ENCODE data around the gene TPCN1. TPM values are rescaled to one million over a fixed set of nuclear protein-coding genes. Genes with fewer than 3 reads are reported as not detected.
A peak's percentile ranks its signal among the peaks of the same experiment; 100 is the strongest.

TPCN1 gene
- total RNA-seq, 3 donors from 2014 or later, result 89.9 to 133 (median 91.3) TPM

DNA sequence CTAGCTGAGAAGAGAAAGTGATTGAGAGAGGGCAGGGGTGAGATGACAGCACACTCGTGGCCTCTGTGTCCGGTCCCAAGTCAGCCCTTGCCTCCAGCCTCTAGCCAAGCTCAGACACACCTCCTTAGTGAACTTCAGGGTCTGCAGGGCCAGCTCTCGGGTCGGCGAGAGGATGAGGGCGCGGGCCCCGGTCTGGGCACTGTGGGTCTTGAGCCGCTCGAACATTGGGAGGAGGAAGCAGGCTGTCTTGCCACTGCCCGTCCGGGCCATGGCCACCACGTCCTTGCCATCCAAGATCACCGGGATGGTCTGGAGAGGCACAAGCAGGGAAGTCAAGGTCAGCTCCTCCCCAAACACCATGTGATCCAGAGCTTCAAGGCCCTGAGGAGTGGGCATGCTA, 42.2 kb upstream of the TPCN1 start:
- intact Hi-C loops (cut with DNase I, micrococcal nuclease), result loop anchor here (10.0 kb wide), 1 partner anchor 134 kb away; no protein-coding TSS in a partner anchor
- no peak for DNase-seq
- no peaks in the 10 kb centered on the region for H3K36me3 ChIP-seq (ENCODE audit: low read depth)
- no peak overlapping the region for H3K4me3 ChIP-seq
- TF ChIP-seq, protein P1, sequence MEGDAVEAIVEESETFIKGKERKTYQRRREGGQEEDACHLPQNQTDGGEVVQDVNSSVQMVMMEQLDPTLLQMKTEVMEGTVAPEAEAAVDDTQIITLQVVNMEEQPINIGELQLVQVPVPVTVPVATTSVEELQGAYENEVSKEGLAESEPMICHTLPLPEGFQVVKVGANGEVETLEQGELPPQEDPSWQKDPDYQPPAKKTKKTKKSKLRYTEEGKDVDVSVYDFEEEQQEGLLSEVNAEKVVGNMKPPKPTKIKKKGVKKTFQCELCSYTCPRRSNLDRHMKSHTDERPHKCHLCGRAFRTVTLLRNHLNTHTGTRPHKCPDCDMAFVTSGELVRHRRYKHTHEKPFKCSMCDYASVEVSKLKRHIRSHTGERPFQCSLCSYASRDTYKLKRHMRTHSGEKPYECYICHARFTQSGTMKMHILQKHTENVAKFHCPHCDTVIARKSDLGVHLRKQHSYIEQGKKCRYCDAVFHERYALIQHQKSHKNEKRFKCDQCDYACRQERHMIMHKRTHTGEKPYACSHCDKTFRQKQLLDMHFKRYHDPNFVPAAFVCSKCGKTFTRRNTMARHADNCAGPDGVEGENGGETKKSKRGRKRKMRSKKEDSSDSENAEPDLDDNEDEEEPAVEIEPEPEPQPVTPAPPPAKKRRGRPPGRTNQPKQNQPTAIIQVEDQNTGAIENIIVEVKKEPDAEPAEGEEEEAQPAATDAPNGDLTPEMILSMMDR (IDR thresholded peaks at IDR 0.05), result no peak
- H3K9me3 ChIP-seq, result no peaks in the 10 kb centered on the region
- no peak for ATAC-seq
- H3K4me1 ChIP-seq (ENCODE audit: low read depth), result peaks cover 8% of the 10 kb centered on the region

DNA sequence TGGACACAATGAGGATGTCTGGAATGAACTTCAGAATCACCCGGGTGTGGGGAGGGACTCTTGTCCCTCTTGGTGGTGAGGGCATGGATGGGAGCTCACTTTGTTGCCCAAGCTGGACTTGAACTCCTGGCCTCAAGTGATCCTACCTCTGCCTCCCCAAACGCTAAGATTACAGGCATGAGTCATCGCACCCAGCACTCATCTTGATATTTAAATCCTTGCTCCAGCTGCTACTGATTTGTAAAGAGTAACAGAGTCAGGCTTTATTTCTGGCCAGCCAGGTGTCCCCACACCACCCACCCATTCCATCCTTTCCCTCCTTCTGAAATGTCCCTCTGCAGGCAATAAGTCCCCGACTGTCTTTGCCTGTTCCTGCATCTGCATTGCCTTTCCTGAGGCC, 40.9 kb upstream of the TPCN1 start:
- ATAC-seq, result no peak
- H3K4me3 ChIP-seq, result no peak overlapping the region
- intact Hi-C loops (cut with DNase I, micrococcal nuclease), result no loop called here
- DNase-seq, result no peak
- H3K36me3 ChIP-seq (ENCODE audit: low read depth), result no peaks in the 10 kb centered on the region
- H3K9me3 ChIP-seq, result no peaks in the 10 kb centered on the region
- H3K4me1 ChIP-seq (ENCODE audit: low read depth), result peaks cover 12% of the 10 kb centered on the region
- TF ChIP-seq, protein P1 (IDR thresholded peaks at IDR 0.05), result no peak

DNA sequence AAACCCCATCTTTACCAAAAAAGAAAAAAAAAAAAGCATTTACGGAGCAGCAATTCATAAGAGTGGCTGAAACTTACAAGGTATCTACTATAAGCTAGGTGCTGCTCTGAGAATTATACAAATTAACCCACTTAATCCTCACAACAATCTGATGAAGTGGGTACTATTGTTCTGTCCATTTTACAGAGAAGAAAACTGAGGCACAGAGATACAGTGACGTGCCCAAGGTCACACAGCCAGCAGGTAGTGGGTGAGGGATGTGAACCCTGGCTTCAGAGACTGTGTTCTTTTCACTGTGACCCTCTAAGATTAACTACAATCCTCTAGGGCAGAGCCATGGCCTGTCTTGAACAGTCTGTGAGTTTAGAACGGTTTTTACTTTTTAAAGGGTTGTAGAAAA, 39.3 kb upstream of the TPCN1 start:
- Histone ChIP-seq H3K9me3 (no peaks in the 10 kb centered on the region), H3K4me1 (ENCODE audit: low read depth) (peaks cover 18% of the 10 kb centered on the region), H3K4me3 (no peak overlapping the region), H3K36me3 (ENCODE audit: low read depth) (no peaks in the 10 kb centered on the region)
- TF ChIP-seq, protein P1 (IDR thresholded peaks at IDR 0.05), result no peak
- ATAC-seq (no peak), DNase-seq (no peak)
- intact Hi-C loops (cut with DNase I, micrococcal nuclease), result no loop called here

DNA sequence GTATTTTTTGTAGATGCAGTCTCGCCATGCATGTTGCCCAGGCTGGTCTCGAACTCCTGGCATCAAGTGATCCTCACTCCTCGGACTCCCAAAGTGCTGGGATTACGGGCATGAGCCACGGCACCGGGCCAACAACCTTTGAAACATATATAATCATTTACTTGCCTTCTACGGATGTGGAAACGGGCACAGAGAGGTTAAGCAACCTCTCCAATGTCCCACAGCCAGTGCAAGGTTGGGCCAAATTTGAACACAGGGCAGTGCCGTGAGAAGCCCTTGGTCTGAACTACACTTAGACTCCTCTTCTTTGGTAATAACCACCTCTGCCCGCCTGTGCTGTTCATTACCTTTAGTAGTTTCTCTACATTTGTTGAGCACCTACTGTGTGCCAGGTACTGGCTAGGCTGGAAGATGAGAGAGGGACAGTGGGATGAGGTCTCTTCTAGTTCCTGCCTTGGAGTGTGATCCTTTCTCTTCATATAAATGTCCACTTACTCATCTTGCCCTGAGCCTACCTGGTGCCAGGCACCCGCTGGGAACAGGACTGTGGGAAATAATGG, 38.2 kb upstream of the TPCN1 start:
- TF ChIP-seq, protein P1 (IDR thresholded peaks at IDR 0.05), result no peak
- H3K4me3 ChIP-seq, result no peak overlapping the region
- DNase-seq (no peak), ATAC-seq (no peak)
- no peaks in the 10 kb centered on the region for H3K9me3 ChIP-seq
- intact Hi-C loops (cut with DNase I, micrococcal nuclease), result no loop called here
- peaks cover 19% of the 10 kb centered on the region for H3K4me1 ChIP-seq (ENCODE audit: low read depth)
- no peaks in the 10 kb centered on the region for H3K36me3 ChIP-seq (ENCODE audit: low read depth)

DNA sequence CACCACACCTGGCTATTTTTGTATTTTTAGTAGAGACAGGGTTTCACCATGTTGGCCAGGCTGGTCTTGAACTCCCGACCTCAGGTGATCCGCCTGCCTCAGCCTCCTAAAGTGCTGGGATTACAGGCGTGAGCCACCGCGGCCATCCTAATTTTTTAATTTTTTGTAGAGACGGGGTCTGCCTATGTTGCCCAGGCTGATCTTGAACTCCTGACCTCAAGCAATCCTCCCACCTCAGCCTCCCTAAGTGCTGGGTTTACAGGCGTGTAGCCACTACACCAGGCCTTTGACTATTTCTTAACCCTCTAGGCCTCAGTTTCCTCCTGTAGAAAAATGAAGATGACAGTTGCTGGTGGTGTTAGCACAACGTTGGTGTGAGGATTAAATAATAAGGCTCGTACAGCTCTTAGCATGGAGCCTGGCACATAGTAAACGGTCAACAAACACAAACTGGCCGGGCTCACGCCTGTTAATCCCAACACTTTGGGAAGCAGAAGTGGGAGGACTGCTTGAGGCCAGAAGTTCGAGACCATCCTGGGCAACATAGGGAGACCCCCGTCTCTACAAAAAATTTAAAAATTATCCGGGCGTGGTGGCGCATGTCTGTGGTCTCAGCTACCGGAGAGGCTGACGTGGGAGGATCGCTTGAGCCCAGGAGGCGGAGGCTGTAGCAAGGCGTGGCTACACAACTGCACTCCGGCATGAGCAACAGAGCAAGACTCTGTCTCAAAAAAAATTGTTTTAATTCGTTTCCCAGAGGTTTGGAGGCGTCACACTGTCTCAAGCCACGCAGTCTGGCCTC, 37.0 kb upstream of the TPCN1 start:
- intact Hi-C loops (cut with DNase I, micrococcal nuclease), result no loop called here
- TF ChIP-seq, protein P1 (IDR thresholded peaks at IDR 0.05), result no peak
- peaks cover 19% of the 10 kb centered on the region for H3K4me1 ChIP-seq (ENCODE audit: low read depth)
- ATAC-seq, result peak; percentile 63
- H3K4me3 ChIP-seq, result peak overlapping the region; percentile 78
- H3K36me3 ChIP-seq (ENCODE audit: low read depth), result no peaks in the 10 kb centered on the region
- H3K9me3 ChIP-seq, result no peaks in the 10 kb centered on the region
- DNase-seq, result peak in 1 of 3 donors; percentile 82

Measured in mucosa of descending colon (tissue), 3 donors.